HG03139 (cell line): ENCODE data around the gene MAGEA2.
"Not testable (repeated sequence)": the region's sequence is repeated elsewhere in the genome, so short reads cannot be mapped to it uniquely, and the experiment has no call there.

Experiments
- ATAC-seq: cut with Tn5 transposase; IDR thresholded peaks from one replicate; pipeline ENCODE4 v1.9.1; 2021; ENCODE audit not compliant: unreplicated experiment

MAGEA2 gene

DNA sequence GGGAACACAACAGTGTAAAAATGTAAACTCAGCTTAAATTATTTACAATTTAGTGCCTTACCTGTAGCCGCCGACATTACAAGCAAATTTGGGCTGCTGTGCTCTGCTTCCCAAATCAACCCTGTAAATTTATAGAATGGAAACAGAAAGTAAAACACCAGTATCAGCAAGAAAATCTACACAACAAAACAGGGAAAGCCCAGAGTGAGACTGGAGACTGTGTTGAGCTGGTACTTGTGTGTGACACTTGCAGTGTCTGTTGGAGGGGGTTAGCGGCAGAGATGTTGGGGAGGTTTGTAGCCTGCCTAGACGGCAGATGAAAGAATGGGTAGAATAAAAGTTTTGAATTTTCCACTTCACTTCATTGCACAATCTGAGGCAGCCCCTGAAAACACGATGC, 40.4 kb downstream of the MAGEA2 start:
- ATAC-seq = not testable (repeated sequence)

GRCh38 chrX:152709173-152709572, 44.5 kb downstream of the MAGEA2 start, which contains the start of gene CSAG2:
Gene CSAG2, minus strand, starts transcription at chrX:152709273. Its CDS starts 161 bp downstream, at chrX:152709112.
- ATAC-seq = not testable (repeated sequence)

- not testable (repeated sequence) for ATAC-seq
Measured at GRCh38 chrX:152706500-152706899, 47.1 kb downstream of the MAGEA2 start.

- not testable (repeated sequence) for ATAC-seq
Measured at GRCh38 chrX:152700390-152700789, 53.3 kb downstream of the MAGEA2 start.
